HepG2 (cell line): ENCODE data around the gene PRR15L. TPM values are rescaled to one million over a fixed set of nuclear protein-coding genes. Genes with fewer than 3 reads are reported as not detected.

Experiments
- ARID2 ChIP-seq: sonication (generic); formaldehyde crosslinking; IDR thresholded peaks from 2 replicates; pipeline ENCODE4 v1.8.1; 2022; ENCODE audit warnings: mild to moderate bottlenecking, missing genetic modification reagents, borderline replicate concordance
- JDP2 ChIP-seq: sonication (generic); formaldehyde crosslinking; IDR thresholded peaks from 2 replicates; pipeline ENCODE4 v1.8.1; 2022; ENCODE audit warnings: missing genetic modification reagents, borderline replicate concordance
- JUN ChIP-seq: sonication (generic); formaldehyde crosslinking; IDR thresholded peaks from 2 replicates; pipeline ENCODE4 v1.4.0; 2020; ENCODE audit warnings: mild to moderate bottlenecking, missing genetic modification reagents
- KDM1A ChIP-seq: IDR thresholded peaks from 2 replicates; pipeline ENCODE4 v1.6.1; 2016; ENCODE audit warnings: missing compliant biosample characterization
- KDM5B ChIP-seq: sonication (generic); formaldehyde crosslinking; IDR thresholded peaks from 2 replicates; pipeline ENCODE4 v1.4.0; 2020; ENCODE audit warnings: missing genetic modification reagents, mild to moderate bottlenecking, borderline replicate concordance
- NKX3-1 ChIP-seq: sonication (generic); formaldehyde crosslinking; IDR thresholded peaks from 2 replicates; pipeline ENCODE4 v1.5.0; 2020; ENCODE audit warnings: missing genetic modification reagents
- NR1H2 ChIP-seq: sonication (generic); formaldehyde crosslinking; IDR thresholded peaks from 2 replicates; pipeline ENCODE4 v1.8.1; 2022; ENCODE audit warnings: low read depth, missing genetic modification reagents, borderline replicate concordance
- TP53 ChIP-seq: sonication (generic); formaldehyde crosslinking; conservative IDR thresholded peaks from 2 replicates; pipeline ENCODE4 v1.4.0; 2020; ENCODE audit warnings: missing genetic modification reagents
- ZNF281 ChIP-seq: sonication (generic); formaldehyde crosslinking; IDR thresholded peaks from 2 replicates; pipeline ENCODE4 v1.4.0; 2020; ENCODE audit warnings: missing genetic modification reagents, borderline replicate concordance
- ZNF329 ChIP-seq: sonication (generic); formaldehyde crosslinking; IDR thresholded peaks from 2 replicates; pipeline ENCODE4 v1.9.0; 2021; ENCODE audit warnings: low read depth, mild to moderate bottlenecking, missing genetic modification reagents
- ZNF496 ChIP-seq: sonication (generic); formaldehyde crosslinking; IDR thresholded peaks from 2 replicates; pipeline ENCODE4 v1.8.1; 2023; ENCODE audit warnings: mild to moderate bottlenecking, moderate library complexity, missing genetic modification reagents; ENCODE audit not compliant: insufficient replicate concordance
- ZNF740 ChIP-seq: sonication (generic); formaldehyde crosslinking; IDR thresholded peaks from 2 replicates; pipeline ENCODE4 v1.4.0; 2020; ENCODE audit warnings: missing genetic modification reagents
- polyA plus RNA-seq, 8 experiments: library from polyadenylated mRNA; depleted of rRNA in 3 of 8; stranded (reverse) in 7 of 8; unstranded in 1 of 8; fragments of >200 nt; fragmentation: Illumina TruSeq in 4 of 8; extraction: Trizol in 4 of 8; gene quantifications; 2 replicates each; pipeline versions ENCODE4 v1.2.1 to v1.2.3, GENCODE V29; 2011 to 2016; ENCODE audit warnings: low read depth in 4 of 8, missing spikeins in 1 of 8, mixed read lengths in 1 of 8; ENCODE audit not compliant: insufficient read depth in 1 of 8
- total RNA-seq, 5 experiments: library from RNA; depleted of rRNA; stranded (reverse); fragments of >200 nt; fragmentation: Illumina TruSeq; extraction: Trizol; gene quantifications; 2 replicates each; pipeline ENCODE4 v1.2.3, GENCODE V29; 2016; ENCODE audit warnings: low read depth in 1 of 5
- TF ChIP-seq, protein P1 (sequence below): sonication (generic); formaldehyde crosslinking; IDR thresholded peaks from one replicate; pipeline ENCODE4 v1.5.1; 2020; ENCODE audit warnings: mild to moderate bottlenecking, missing genetic modification reagents; ENCODE audit errors: not compliant biosample characterization
- TF ChIP-seq, protein P2 (sequence below): sonication (generic); formaldehyde crosslinking; IDR thresholded peaks from 2 replicates; pipeline ENCODE4 v1.5.1; 2020; ENCODE audit warnings: missing genetic modification reagents, mild to moderate bottlenecking, borderline replicate concordance

Gene PRR15L
- total and polyA plus RNA-seq, 2 of the 13 experiments (the other 11 are each of a cell fraction or from before 2014, with no cell fraction given) = 0.44 to 2.0 TPM

- TF ChIP-seq ARID2 (peak; percentile 100), KDM5B (CRISPR knock-in tag) (peak; percentile 94), ZNF281 (CRISPR knock-in tag) (no peak; the same call in 1 of the 2 replicates), JUN (CRISPR knock-in tag) (peak; percentile 63), NKX3-1 (CRISPR knock-in tag) (peak; percentile 85; the same call in 1 of the 2 replicates), JDP2 (CRISPR knock-in tag) (peak; percentile 18; the same call in 1 of the 2 replicates), KDM1A (CRISPR knock-in tag) (no peak), ZNF329 (CRISPR knock-in tag) (peak; percentile 81), ZNF496 (no peak), NR1H2 (CRISPR knock-in tag) (0 out of 2 replicates have a peak, but pooled peaks have one; percentile 64), ZNF740 (CRISPR knock-in tag) (peak; percentile 73), TP53 (CRISPR knock-in tag) (peak; percentile 86; the same call in 1 of the 2 replicates)
- TF ChIP-seq, protein P1, sequence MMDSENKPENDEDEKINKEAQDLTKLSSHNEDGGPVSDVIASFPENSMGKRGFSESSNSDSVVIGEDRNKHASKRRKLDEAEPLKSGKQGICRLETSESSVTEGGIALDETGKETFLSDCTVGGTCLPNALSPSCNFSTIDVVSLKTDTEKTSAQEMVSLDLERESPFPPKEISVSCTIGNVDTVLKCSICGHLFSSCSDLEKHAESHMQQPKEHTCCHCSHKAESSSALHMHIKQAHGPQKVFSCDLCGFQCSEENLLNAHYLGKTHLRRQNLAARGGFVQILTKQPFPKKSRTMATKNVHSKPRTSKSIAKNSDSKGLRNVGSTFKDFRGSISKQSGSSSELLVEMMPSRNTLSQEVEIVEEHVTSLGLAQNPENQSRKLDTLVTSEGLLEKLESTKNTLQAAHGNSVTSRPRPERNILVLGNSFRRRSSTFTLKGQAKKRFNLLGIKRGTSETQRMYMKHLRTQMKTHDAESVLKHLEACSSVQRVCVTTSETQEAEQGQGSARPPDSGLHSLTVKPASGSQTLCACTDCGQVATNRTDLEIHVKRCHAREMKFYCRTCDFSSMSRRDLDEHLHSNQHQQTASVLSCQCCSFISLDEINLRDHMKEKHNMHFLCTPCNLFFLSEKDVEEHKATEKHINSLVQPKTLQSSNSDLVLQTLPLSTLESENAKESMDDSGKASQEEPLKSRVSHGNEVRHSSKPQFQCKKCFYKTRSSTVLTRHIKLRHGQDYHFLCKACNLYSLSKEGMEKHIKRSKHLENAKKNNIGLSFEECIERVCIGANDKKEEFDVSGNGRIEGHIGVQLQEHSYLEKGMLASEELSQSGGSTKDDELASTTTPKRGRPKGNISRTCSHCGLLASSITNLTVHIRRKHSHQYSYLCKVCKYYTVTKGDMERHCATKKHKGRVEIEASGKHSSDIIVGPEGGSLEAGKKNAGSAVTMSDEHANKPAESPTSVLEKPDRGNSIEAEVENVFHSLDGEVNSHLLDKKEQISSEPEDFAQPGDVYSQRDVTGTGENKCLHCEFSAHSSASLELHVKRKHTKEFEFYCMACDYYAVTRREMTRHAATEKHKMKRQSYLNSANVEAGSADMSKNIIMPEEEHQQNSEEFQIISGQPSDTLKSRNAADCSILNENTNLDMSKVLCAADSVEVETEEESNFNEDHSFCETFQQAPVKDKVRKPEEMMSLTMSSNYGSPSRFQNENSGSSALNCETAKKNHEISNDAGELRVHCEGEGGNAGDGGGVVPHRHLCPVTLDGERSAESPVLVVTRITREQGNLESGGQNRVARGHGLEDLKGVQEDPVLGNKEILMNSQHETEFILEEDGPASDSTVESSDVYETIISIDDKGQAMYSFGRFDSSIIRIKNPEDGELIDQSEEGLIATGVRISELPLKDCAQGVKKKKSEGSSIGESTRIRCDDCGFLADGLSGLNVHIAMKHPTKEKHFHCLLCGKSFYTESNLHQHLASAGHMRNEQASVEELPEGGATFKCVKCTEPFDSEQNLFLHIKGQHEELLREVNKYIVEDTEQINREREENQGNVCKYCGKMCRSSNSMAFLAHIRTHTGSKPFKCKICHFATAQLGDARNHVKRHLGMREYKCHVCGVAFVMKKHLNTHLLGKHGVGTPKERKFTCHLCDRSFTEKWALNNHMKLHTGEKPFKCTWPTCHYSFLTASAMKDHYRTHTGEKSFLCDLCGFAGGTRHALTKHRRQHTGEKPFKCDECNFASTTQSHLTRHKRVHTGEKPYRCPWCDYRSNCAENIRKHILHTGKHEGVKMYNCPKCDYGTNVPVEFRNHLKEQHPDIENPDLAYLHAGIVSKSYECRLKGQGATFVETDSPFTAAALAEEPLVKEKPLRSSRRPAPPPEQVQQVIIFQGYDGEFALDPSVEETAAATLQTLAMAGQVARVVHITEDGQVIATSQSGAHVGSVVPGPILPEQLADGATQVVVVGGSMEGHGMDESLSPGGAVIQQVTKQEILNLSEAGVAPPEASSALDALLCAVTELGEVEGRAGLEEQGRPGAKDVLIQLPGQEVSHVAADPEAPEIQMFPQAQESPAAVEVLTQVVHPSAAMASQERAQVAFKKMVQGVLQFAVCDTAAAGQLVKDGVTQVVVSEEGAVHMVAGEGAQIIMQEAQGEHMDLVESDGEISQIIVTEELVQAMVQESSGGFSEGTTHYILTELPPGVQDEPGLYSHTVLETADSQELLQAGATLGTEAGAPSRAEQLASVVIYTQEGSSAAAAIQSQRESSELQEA = peak; percentile 94
- TF ChIP-seq, protein P2, sequence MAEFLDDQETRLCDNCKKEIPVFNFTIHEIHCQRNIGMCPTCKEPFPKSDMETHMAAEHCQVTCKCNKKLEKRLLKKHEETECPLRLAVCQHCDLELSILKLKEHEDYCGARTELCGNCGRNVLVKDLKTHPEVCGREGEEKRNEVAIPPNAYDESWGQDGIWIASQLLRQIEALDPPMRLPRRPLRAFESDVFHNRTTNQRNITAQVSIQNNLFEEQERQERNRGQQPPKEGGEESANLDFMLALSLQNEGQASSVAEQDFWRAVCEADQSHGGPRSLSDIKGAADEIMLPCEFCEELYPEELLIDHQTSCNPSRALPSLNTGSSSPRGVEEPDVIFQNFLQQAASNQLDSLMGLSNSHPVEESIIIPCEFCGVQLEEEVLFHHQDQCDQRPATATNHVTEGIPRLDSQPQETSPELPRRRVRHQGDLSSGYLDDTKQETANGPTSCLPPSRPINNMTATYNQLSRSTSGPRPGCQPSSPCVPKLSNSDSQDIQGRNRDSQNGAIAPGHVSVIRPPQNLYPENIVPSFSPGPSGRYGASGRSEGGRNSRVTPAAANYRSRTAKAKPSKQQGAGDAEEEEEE = peak; percentile 8; the same call in 1 of the 2 replicates
Observed at GRCh38 chr17:47941246-47942095, 16.2 kb downstream of the PRR15L start, which contains the start of gene PNPO (continued).
